Measurements from ENCODE around the gene ANGPTL4.
"Not testable (repeated sequence)": the region's sequence is repeated elsewhere in the genome, so short reads cannot be mapped to it uniquely, and the experiment has no call there.

Gene ANGPTL4

DNA sequence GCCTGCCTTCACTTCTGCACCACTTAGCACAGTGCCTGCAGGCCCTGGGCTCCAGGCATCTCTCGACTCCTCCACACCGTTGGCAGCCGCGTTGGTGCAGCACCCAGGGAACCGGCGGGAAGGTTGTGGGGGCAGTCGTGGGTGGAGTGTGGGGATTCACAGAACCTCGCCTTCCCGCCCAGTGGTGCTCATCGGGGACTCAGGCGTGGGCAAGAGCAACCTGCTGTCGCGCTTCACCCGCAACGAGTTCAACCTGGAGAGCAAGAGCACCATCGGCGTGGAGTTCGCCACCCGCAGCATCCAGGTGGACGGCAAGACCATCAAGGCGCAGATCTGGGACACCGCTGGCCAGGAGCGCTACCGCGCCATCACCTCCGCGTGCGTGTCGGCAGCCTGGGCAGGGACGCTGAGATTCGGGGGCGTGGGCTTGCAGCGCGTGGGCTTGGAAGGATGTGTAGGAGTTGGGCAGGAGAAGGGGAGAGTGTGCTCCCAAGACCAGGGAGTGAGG, 35.8 kb downstream of the ANGPTL4 start:
- Histone ChIP-seq H3K27ac (no peak overlapping the region), H3K4me3 (no peak overlapping the region)

DNA sequence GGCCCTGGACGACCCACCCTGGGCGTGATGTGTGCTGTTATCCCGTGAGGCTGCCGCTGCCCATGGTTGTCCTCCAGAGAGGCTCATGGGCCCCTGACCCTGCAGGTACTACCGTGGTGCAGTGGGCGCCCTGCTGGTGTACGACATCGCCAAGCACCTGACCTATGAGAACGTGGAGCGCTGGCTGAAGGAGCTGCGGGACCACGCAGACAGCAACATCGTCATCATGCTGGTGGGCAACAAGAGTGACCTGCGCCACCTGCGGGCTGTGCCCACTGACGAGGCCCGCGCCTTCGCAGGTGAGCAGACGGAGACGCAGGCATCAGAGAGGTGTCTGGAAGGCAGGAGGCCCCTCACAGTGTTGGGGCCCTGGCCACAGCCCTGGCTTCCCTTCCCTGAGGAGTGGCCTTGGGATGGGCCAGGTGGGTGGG, 38.0 kb downstream of the ANGPTL4 start:
- H3K27ac ChIP-seq = no peak overlapping the region

GRCh38 chr19:8403098-8403819, 39.3 kb downstream of the ANGPTL4 start:
- Histone ChIP-seq H3K4me3 (no peak overlapping the region), H3K27ac (no peak overlapping the region)

More for the DNA sequence above, 38.0 kb downstream of the ANGPTL4 start:
- no peak overlapping the region for H3K4me3 ChIP-seq

DNA sequence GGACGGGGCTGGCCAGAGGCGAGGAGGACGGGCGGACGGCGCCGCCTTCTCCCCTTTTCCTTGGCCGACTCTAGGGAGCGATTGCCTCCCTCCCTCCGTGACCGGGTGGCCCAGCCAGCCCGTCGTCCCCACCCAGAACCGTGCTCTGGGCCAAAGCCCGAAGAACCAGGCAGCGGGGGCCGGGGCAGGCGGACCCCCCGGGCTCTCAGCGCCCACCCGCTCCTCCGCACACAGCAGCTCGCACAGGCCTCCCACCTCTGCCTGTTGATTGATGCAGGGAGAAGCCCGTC, 39.8 kb downstream of the ANGPTL4 start:
- H3K27ac ChIP-seq = no peak overlapping the region
- no peak overlapping the region for H3K4me3 ChIP-seq

GRCh38 chr19:8404391-8405151, 40.6 kb downstream of the ANGPTL4 start:
- Histone ChIP-seq H3K4me3 (no peak overlapping the region), H3K27ac (peak overlapping the region in 1 of 21 experiments; percentile 16)

- H3K4me3 ChIP-seq, H3K27ac ChIP-seq: not testable (repeated sequence)
Measured at GRCh38 chr19:8410718-8411117, 46.8 kb downstream of the ANGPTL4 start.

- H3K4me3 ChIP-seq = peak within 1 kb of the TSS; percentile 41 to 88 (median 80)
- H3K27ac ChIP-seq = peak within 1 kb of the TSS; percentile 8 to 91 (median 77)
Measured at GRCh38 chr19:8412783-8413628, 49.1 kb downstream of the ANGPTL4 start, which contains the start of gene MARCHF2. Gene MARCHF2 (plus strand): TSS chr19:8413305. CDS start chr19:8421841, 8,536 bp downstream.

- Histone ChIP-seq H3K4me3 (peak overlapping the region; percentile 41 to 88 (median 80)), H3K27ac (peak overlapping the region; percentile 8 to 91 (median 77))
Measured at GRCh38 chr19:8413629-8413995, 49.7 kb downstream of the ANGPTL4 start.

DNA sequence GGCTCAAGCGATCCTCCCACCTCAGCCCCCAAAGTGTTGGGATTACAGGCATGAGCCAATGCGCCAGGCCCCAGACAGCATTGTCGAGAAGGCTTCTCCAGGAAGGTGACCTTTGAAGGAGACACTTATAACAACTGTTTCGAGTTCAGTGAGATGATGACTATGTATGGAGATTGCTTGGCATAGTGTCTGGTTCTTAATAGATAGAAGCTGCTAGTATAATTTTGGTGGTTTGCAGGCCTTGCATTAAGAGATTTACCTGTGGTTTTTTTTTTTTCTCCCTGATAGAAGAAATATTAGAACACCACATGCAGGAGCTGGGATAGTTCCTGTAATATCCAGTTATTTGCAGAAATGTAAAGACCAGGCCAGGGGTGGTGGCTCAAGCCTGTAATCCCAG, 52.8 kb downstream of the ANGPTL4 start:
- Histone ChIP-seq H3K27ac (peak overlapping the region in 2 of 21 experiments; percentile 2 to 35), H3K4me3 (no peak overlapping the region)

- no peak overlapping the region for H3K4me3 ChIP-seq
Measured at GRCh38 chr19:8421484-8422461, 57.8 kb downstream of the ANGPTL4 start.

GRCh38 chr19:8423817-8424223, 59.9 kb downstream of the ANGPTL4 start:
- H3K4me3 ChIP-seq = no peak overlapping the region

More at GRCh38 chr19:8421484-8422461, 57.8 kb downstream of the ANGPTL4 start:
- H3K27ac ChIP-seq = peak overlapping the region in 1 of 21 experiments; percentile 28

More at GRCh38 chr19:8423817-8424223, 59.9 kb downstream of the ANGPTL4 start:
- peak overlapping the region; percentile 23 to 92 (median 81) for H3K27ac ChIP-seq

Measured in skin epidermis (tissue), 12 donors.